Posterior cingulate gyrus (tissue), 11 donors: Measurements from ENCODE around the gene SPA17.
A peak's percentile ranks its signal among the peaks of the same experiment; 100 is the strongest.

ENCODE experiments used
- DNase-seq, 10 donors: peaks; one replicate each; pipeline versions ENCODE4 v3.0.0 to v3.0.0-alpha.2; 2020 to 2021; ENCODE audit warnings: mixed read lengths in 3 of 10
- intact Hi-C: fragments of 100-400 bp; cut with DNase I; formaldehyde crosslinking; loops from one replicate; pipeline ENCODE4 v1.15.1; 2023

The SPA17 gene

GRCh38 chr11:124673333-124674167 lies at the start of gene SPA17, which contains the start of gene SIAE:
SPA17 (plus strand) TSS chr11:124673904; CDS start chr11:124675265, 1,361 bp downstream.
SIAE (minus strand) TSS chr11:124673739; CDS start chr11:124673708, 31 bp downstream.
- intact Hi-C loops, result loop anchor here (5.0 kb wide), 1 partner anchor 69 kb away; no protein-coding TSS in a partner anchor

GRCh38 chr11:124625504-124626168 lies 48.1 kb upstream of the SPA17 start:
- intact Hi-C loops, result no loop called here
- no peak for DNase-seq

More at GRCh38 chr11:124673333-124674167, at the start of gene SPA17, which contains the start of gene SIAE:
- peak; percentile 72 to 98 (median 90) for DNase-seq

- DNase-seq, result no peak
- intact Hi-C loops, result no loop called here
Observed at GRCh38 chr11:124627546-124627945, 46.2 kb upstream of the SPA17 start.

- intact Hi-C loops, result no loop called here
- DNase-seq, result no peak
Observed at GRCh38 chr11:124629961-124630360, 43.7 kb upstream of the SPA17 start.

- no peak for DNase-seq
- intact Hi-C loops, result no loop called here
Observed at GRCh38 chr11:124633355-124633754, 40.3 kb upstream of the SPA17 start.

GRCh38 chr11:124635932-124636331 lies 37.8 kb upstream of the SPA17 start:
- intact Hi-C loops, result no loop called here
- no peak for DNase-seq

GRCh38 chr11:124638500-124638899 lies 35.2 kb upstream of the SPA17 start:
- no peak for DNase-seq
- intact Hi-C loops, result no loop called here

GRCh38 chr11:124639186-124639585 lies 34.5 kb upstream of the SPA17 start:
- no peak for DNase-seq
- intact Hi-C loops, result no loop called here

GRCh38 chr11:124640666-124641065 lies 33.0 kb upstream of the SPA17 start:
- intact Hi-C loops, result no loop called here
- no peak for DNase-seq

- no peak for DNase-seq
- intact Hi-C loops, result no loop called here
Observed at GRCh38 chr11:124642628-124643027, 31.1 kb upstream of the SPA17 start.

- intact Hi-C loops, result no loop called here
- no peak for DNase-seq
Observed at GRCh38 chr11:124643042-124643604, 30.6 kb upstream of the SPA17 start.

GRCh38 chr11:124643605-124644425 lies 29.9 kb upstream of the SPA17 start:
- DNase-seq, result no peak
- intact Hi-C loops, result loop anchor here (1.0 kb wide), 1 partner anchor 119 kb away; no protein-coding TSS in a partner anchor

- DNase-seq, result peak; percentile 34 to 94 (median 56)
- intact Hi-C loops, result loop anchor here (1.0 to 5.0 kb wide), 2 partner anchors 119 to 193 kb away; no protein-coding TSS in a partner anchor
Observed at GRCh38 chr11:124644426-124645280, 29.1 kb upstream of the SPA17 start.

GRCh38 chr11:124646148-124646547 lies 27.6 kb upstream of the SPA17 start:
- no peak for DNase-seq
- intact Hi-C loops, result loop anchor here (5.0 kb wide), 1 partner anchor 191 kb away; no protein-coding TSS in a partner anchor

- no peak for DNase-seq
- intact Hi-C loops, result loop anchor here (5.0 kb wide), 1 partner anchor 189 kb away; no protein-coding TSS in a partner anchor
Observed at GRCh38 chr11:124648610-124649009, 25.1 kb upstream of the SPA17 start.

GRCh38 chr11:124656774-124657630 lies 16.7 kb upstream of the SPA17 start:
- intact Hi-C loops, result no loop called here
- peak in 6 of 10 donors; percentile 44 to 86 (median 71) for DNase-seq

- intact Hi-C loops, result no loop called here
- DNase-seq, result no peak
Observed at GRCh38 chr11:124657904-124658303, 15.8 kb upstream of the SPA17 start.

- intact Hi-C loops, result no loop called here
- DNase-seq, result no peak
Observed at GRCh38 chr11:124658501-124658900, 15.2 kb upstream of the SPA17 start.
